WI38 (cell line): Measurements from ENCODE around the gene VDAC1.
"Not testable (repeated sequence)": the region's sequence is repeated elsewhere in the genome, so short reads cannot be mapped to it uniquely, and the experiment has no call there.

Experiments used
- H3K4me3 ChIP-seq: 2 replicates; pipeline ENCODE4 v1.5.1; 2011; ENCODE audit warnings: low read depth, mild to moderate bottlenecking, control low read depth, low read length
- TF ChIP-seq, protein P1 (sequence below): IDR thresholded peaks from 2 replicates; pipeline ENCODE4 v1.5.1; 2012; ENCODE audit warnings: low read depth, mild to moderate bottlenecking, control low read depth, low read length

The VDAC1 gene

GRCh38 chr5:133963493-133964128, 41.2 kb downstream of the VDAC1 start:
- no peak overlapping the region for H3K4me3 ChIP-seq
- TF ChIP-seq, protein P1, sequence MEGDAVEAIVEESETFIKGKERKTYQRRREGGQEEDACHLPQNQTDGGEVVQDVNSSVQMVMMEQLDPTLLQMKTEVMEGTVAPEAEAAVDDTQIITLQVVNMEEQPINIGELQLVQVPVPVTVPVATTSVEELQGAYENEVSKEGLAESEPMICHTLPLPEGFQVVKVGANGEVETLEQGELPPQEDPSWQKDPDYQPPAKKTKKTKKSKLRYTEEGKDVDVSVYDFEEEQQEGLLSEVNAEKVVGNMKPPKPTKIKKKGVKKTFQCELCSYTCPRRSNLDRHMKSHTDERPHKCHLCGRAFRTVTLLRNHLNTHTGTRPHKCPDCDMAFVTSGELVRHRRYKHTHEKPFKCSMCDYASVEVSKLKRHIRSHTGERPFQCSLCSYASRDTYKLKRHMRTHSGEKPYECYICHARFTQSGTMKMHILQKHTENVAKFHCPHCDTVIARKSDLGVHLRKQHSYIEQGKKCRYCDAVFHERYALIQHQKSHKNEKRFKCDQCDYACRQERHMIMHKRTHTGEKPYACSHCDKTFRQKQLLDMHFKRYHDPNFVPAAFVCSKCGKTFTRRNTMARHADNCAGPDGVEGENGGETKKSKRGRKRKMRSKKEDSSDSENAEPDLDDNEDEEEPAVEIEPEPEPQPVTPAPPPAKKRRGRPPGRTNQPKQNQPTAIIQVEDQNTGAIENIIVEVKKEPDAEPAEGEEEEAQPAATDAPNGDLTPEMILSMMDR = no peak

DNA sequence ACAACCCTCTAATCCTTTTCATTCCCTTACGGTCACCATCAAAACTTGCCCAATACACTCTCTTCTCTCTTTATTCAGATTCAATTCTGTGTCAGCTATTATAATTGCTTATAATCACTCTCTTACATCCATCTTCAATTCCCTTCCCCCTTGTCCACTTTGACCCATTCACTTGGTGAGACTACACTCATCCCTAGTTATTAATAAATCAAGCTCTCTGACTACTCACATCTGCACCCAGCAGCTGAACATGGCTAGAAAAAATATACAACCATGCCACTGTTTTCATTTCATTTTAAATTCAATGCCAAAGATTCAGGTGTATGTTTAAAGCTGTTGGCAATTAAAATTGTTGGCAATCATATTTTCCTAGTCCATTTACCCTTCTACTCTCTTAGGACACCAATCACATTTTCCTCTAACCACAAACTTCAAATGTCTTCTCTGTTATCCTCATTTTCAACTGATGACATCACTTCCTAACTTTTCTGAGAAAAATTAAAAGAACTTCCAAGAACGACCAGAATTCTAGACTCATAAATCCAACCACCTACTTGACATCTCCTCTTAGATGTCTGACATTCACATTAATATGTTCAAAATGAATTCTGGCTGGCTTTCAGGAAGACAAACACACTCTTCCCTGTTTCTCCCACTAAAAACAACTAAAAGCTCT, 41.8 kb downstream of the VDAC1 start:
- TF ChIP-seq, protein P1 = no peak
- no peak overlapping the region for H3K4me3 ChIP-seq

GRCh38 chr5:133962131-133962530, 42.6 kb downstream of the VDAC1 start:
- H3K4me3 ChIP-seq = no peak overlapping the region
- TF ChIP-seq, protein P1 = no peak

- no peak overlapping the region for H3K4me3 ChIP-seq
- TF ChIP-seq, protein P1 = no peak
Observed at GRCh38 chr5:133959643-133960042, 45.1 kb downstream of the VDAC1 start.

- TF ChIP-seq, protein P1 = no peak
- H3K4me3 ChIP-seq = no peak overlapping the region
Observed at GRCh38 chr5:133957591-133957990, 47.2 kb downstream of the VDAC1 start.

- no peak overlapping the region for H3K4me3 ChIP-seq
- TF ChIP-seq, protein P1 = no peak
Observed at GRCh38 chr5:133957080-133957479, 47.7 kb downstream of the VDAC1 start.

GRCh38 chr5:133956196-133956595, 48.6 kb downstream of the VDAC1 start:
- not testable (repeated sequence) for H3K4me3 ChIP-seq

GRCh38 chr5:133953568-133954145, 51.1 kb downstream of the VDAC1 start:
- TF ChIP-seq, protein P1 = no peak
- no peak overlapping the region for H3K4me3 ChIP-seq
